Measurements from ENCODE around the gene SSB.
"Not testable (repeated sequence)": the region's sequence is repeated elsewhere in the genome, so short reads cannot be mapped to it uniquely, and the experiment has no call there.

SSB gene

DNA sequence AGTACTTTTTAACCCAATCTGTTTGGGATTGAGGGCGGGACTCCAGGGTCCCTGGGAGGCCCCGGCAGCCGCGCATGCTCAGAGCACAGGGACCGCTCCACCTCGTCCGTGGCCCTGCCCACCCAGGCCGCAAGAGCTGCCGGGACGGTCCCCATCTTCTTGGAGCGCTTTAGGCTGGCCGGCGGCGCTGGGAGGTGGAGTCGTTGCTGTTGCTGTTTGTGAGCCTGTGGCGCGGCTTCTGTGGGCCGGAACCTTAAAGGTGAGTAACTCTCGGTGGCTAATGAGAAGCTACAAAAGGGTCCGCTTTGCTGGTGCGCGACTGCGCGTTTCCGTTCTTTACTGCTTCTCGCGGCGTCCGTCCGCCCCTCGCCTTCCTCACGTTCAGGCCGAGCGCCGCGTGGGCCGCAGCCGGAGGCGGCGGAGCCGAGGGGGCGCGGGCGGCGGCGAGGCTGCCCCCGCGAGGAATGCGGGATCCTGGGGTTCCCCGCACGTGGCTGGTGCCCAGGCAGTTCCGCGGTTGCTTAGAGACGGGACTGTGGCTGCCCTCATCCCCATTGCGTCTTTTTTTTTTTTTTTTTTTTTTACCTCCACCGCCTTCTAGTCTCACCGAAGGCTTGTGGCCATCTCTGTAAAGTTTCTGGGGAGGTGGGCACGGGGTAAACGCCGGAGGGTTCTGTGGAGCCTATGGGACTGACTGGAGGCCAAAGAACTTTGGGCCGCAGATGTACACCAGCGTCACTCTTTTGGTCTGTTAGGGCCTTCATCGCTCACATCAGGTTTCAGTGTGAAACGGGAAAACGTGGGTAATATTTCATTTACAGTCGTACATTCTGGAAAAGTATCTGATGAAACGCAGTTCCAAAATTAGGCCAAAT lies at the start of gene SSB:
Gene SSB (plus strand): TSS at position 154 of the 875 bp plus-strand sequence. CDS start 2,090 bp downstream, outside the sequence.
- DNase-seq = peak; percentile 92 to 93

DNA sequence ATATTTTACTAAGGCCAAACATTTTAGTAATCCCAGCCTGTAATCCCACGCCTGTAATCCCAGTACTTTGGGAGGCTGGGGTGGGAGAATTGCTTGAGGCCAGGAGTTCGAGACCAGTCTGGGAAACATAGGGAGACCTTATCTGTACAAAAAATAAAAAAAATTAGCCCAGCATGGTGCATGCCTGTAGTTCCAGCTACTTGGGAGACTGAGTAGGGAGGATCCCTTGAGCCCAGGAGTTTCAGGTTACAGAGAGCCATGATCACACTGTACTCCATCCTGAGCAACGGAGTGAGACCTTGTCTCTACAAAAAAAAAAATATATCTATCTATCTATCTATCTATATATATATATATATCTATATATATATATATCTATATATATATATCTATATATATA lies 45.9 kb upstream of the SSB start:
- no peak for DNase-seq

DNA sequence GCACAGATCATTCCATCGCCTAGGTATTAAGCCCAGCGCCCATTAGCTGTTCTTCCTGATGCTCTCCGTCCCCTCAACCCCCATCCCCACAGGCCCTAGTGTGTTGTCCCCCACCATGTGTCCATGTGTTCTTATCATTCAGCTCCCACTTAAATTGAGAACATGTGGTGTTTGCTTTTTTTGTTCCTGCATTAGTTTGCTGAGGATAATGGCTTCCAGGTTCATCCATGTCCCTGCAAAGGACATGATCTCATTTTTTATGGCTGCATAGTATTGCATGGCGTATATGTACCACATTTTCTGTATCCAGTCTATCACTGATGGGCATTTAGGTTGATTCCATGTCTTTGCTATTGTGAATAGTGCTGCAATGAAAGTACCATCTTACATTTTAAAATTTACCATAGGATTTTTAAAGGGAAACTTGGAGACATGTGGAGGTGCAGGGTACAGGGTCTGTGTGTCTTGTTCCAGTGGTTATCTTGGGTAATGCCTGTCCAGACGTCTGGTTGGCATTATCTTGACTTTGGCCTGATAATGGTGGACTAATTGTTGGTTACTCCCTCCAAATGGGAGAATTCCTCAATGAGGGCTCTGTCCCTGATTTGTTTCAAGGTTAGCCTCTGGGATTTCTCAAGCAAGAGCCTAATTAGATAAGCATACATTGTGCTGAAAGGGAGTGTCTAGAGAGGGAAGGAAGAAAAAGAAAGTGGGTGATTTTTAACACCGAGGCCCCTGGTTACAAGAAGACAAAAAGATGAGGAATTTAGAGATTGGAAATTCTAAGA lies 43.4 kb upstream of the SSB start:
- no peak for DNase-seq

DNA sequence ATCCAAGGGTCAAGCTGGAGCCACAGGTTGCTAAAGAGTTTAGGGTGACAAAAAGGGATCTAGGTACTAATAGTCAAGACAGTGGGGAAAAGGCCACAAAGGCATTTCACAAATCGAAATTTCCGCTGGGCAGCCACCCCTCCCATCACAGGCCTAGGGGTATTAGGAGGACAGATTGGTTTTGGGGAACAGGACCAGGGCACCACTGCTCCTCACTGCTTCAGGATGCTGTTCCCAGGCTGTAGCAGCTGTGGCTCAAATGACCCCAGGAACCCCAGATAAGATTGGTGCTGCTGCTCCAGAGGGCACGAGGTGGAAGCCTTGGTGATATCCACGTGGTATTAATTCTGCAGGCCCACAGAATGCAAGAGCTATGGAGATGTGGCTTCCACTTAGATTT lies 42.3 kb upstream of the SSB start:
- no peak for DNase-seq

DNA sequence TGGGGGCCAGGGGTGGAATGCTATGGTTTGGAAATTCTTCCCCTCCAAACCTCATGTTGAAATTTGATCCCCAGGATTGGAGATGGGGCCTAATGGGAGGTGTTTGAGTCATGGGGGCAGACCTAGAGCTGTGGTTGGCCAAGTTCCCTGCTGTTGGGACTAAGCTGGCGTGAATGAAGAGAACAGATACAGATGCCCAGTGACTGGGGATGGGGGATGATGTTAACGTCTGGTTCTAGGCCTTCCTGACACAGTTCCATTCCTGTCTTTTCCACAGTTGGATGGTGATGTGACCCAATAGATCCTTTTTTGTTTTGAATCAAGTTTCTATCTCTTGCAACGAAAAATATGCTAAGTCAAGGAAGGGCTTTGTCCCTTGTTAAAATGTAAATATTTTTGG lies 41.3 kb upstream of the SSB start:
- DNase-seq = no peak

DNA sequence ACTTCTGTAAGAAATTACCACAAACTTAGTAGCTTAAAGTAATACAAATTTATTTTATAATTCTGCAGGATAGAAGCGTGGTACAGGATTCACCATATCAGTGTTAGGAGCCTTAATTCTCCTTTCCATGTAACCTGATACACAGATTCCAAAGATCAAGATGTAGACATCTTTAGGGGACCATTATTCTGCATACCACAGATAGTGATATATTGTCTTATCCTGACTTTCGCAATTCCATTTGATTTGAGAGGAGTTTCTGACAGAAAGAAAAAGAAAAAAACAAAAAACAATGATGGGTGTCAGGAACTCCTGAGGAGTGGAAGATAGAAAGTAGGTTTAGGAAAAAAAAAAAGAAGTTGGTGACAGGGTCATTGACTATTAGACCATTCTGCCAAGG lies 40.9 kb upstream of the SSB start:
- no peak for DNase-seq

DNA sequence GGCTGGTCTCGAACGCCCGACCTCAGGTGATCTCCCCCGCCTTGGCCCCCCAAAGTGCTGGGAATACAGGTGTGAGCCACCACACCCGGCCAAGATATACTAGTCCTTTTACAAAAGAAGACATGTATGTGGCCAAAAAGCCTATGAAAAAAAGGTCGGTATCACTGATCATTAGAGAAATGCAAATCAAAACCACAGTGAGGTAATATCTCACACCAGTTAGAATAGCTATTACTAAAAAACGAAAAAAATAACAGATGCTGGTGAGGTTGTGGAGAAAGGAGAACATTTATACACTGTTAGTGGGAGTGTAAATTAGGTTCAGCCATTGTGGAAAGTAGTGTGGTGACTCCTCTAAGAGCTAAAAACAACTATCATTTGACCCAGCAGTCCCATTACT lies 38.7 kb upstream of the SSB start:
- no peak for DNase-seq

DNA sequence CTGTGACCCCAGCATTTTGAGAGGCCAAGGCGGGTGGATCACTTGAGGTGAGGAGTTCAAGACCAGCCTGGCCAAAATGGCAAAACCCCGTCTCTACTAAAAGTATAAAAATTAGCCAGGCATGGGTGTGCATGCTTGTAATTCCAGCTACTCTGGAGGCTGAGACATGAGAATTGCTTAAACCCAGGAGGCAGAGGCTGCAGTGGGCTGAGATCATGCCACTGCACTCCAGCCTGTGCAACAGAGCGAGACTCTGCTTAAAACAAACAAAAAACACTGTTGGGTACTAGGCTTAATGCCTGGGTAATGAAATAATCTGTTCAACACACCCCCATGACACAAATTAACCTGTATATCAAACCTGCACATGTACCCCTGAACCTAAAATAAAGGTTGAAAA lies 37.9 kb upstream of the SSB start:
- DNase-seq = not testable (repeated sequence)

DNA sequence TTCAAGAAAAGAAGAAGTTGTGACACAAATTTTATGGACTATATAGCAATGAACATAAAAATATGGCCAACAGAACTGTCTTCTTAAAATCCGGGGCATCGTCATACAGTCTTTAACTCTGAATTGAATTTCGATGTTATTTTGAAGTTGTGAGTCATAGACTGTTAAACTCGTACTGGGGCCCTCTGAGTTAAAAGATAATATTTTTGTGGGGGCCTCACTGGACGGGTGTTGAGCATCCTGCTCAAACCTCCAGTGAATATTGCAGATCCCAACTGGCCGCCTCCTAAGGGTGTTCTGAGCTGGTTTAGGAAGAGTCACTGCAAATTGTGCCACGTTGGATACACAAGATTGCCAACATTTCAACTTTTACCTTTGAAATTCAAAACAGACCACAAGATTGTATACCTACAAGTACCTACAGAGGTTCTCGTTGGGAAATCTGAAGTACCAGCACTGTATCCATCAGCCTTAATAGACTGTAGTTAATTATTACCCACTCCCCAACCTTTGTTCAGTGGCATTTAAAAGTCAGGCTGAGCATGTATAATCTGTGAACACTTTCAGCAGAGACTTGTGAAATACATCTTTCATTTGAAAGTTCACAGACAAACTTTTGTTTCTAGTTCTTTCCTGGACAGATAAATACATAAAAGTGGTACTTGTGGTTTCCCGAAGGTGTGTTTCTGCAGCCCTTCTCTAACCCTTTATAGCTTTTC lies 37.3 kb upstream of the SSB start:
- no peak for DNase-seq

DNA sequence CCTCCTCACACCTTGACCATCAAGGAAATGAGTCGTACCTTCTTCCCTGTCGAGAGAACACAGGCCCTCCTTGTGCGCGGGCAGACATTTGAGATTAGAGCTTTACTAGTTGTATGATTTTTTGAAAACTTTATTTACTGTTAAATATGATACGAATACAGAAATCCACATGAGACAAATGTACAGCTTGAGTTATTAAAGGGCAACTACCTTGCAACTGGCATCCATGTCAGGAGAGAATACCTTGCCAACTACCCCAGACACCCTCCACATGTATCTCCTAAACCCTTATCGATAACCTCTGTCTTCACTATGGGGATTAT lies 36.7 kb upstream of the SSB start:
- DNase-seq = no peak

DNA sequence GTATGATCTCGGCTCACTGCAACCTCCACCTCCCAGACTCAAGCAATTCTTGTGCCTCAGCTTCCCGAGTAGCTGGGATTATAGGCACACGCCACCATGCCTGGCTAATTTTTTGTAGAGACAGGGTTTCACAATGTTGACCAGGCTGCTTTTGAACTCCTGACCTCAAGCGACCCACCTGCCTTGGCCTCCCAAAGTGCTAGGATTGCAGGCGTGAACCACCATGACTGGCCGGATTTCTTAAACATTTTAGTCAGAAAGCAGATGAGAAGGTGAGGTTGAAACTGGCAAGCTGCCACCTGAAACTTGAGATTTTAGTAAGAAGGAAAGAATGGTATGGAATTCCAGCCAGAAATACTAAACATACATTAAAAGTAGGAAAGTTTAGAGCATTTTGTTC lies 33.1 kb upstream of the SSB start:
- DNase-seq = no peak

DNA sequence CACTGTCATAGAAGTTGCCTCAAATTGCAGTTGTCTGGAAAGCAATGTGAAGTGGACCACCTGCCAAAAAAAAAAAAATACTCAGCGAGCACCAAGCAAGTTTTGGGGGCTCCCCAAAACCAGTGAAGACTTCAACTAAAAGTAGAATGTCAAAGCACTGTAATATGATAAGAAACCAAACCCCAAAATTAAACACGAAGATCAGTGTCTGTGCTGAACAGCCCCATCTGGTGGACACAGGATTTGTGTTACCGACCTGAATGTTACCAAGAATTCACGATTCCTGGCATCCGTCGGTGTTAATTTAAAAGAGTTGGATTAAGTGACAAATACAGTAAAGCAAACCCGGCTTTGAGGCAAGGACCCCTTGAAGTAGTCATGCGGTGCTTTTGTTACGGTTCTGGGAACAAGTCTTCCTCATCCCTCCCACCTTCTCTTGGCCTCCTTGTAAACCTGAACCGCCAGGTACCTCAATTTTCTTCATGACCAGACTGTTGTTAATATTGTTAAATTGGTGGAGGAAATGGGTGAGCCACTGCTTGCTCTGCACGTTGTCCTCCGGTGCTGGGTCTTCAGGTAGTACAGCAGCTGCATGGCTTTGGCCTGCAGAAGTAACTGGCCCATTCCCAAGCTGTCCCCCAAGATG lies 31.3 kb upstream of the SSB start:
- peak; percentile 48 to 51 for DNase-seq

DNA sequence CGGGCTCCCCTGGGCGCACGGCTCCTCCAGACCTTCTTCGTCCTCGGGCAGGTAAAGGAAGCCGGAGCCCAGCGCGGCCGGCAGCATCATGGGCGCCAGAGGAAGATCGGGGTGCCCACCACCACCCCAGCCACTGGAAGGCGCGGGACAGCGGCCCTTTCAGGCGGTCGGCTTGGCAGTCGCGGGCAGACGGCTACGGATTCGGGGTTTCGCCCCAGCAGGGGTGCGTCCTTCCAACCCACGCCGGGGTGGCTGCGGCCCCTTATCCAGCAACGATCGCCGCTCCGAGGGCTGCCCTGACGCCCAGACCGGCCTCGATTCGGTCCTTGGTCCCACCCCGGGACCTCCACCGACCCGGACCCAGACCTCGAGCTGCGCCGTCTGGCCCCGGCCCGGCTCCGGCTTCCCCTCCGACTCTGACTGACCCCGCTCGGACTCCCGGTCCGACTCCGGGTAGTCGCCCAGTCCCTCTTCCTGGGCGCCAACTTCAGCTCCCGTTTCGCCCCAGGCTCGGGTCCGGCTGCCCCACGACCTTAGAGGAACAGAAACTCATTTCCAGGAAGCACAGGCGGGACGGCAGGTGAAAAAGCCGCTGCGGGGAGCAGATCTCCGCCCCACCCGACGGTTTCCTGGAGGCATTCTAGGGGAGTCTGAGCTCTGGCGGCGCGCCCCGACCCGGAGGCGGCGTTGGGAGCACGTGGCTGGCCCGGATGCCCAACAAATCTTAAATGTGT lies 30.2 kb upstream of the SSB start:
- peak; percentile 22 to 28 for DNase-seq

DNA sequence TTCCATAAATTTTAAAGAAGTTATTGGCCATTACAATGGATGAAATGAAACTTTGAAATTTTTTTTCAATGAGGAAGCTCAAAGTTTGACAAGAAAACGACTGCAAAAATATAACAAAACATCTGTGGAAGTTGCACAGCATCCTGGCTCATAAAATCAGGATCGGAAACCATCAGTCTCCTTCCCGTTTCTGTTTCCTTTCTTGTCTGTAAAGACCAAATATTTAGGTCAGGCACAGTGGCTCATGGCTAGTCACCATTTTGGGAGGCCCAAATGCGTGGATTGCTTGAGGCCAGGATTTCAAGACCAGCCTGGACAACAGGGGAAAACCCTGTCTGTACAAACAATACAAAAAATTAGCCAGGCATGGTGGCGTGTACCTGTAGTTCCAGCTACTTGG lies 27.6 kb upstream of the SSB start:
- no peak for DNase-seq

DNA sequence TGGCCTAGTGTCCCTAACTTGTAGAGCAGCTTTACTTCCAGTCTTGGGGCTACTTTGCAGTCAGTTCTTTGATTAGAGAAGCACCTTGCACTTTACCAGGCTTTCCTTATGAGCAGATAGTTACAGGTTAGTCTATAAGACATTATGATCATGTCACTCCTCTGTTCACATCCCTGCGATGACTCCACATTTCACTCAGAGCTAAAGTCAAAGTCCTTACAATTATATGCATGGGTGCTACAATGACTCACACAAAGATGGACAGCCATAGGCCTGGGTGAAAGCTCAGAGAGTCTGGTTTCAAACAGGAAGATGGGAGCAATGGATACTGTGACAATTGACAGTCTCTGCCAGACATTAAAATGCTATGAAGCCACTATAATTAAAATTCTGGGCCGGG lies 27.1 kb upstream of the SSB start:
- no peak for DNase-seq

DNA sequence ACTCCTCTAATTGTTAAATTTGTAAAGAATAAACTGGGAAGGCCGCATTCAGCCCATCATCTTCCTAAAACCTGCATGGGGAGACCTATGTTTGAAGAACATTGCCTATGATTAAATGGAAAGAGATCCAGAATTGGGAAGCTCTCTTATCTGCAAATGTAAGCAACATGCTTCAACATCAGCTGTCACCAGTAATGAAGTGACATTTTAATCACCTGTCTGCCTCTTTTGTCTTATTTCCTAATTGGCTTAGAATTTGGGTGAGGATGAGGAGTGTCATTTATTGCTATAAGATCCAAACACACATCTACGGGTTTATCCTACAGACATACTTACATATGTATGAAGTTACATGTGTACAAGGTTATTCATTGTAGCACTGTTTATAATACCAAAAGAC lies 26.0 kb upstream of the SSB start:
- DNase-seq = no peak

DNA sequence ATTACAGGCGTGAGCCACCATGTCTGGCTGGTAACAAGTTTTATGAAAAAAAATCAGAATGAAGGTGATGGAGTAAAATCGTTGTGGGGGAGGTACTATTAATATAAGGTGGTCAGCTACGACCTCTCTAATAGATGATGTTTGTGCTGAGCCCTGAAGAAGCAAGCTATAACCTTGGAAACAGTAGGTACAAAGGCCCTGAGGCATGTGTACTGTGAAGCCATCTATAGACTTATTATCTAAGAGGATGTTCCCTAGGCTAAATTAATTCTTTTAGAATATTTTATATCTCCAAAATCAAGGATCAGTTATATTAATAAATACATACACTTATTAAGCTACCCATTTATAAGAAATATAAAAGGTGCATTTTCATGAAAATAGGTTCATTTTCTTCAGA lies 23.3 kb upstream of the SSB start:
- no peak for DNase-seq

DNA sequence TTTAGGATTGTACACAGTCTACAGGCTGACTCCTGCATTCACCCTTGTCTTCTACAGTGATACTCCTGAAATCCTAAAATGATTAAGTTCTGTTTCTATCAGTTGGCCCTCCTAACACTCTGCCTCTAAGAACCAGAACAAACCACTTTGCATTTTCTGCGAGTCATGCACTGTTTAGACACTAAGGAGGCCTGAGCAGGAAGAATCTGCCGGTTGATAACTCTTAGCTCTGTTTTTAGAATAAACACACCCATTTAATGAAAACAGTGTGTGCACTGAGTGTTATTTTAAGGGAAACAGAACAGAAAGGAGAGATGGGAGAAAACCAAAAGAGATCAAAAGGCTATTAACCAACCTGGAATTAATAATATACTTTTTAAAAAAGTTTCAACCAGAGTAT lies 22.9 kb upstream of the SSB start:
- no peak for DNase-seq

DNA sequence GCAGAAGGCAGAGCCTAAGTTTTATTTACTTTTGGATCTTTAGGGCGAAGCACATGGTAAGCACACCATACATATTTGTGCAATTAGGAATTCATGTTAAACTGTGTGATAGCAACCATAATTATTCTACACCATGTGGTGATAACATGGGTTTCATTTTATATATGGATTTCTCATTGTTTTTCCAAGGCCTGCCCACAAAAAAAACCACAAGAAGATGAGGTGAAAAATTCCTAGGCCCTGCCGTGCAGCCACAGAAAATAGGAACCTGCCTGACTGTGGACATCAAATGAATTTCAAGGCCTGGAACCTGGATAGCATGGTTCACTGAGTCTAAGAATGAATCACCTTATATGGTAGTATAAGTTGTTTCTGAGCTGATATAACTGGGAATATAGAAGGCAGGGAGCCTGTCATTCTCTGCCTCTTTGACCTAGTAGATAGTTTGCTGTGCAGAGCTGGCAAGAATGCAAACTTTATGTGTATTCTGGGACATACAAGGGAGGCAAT lies 22.4 kb upstream of the SSB start:
- no peak for DNase-seq

DNA sequence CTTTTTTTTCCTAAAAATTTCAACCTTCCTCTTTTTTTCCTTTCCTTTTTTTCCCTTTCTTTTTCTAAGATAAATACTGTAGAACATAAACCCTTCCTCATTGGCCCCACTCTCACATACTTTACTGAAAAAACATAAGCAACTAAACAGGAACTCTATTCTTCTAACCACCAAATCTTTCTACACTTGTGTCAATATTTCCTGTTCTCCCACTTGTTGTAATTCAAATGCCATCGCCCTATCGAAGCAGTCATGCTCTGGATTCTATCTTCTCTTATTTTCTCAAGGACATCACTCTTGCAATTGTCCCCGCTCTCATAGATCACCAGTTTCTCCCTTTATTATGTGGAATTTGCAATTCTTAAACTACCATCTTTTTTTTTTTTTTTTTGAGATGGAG lies 20.2 kb upstream of the SSB start:
- DNase-seq = no peak

DNA sequence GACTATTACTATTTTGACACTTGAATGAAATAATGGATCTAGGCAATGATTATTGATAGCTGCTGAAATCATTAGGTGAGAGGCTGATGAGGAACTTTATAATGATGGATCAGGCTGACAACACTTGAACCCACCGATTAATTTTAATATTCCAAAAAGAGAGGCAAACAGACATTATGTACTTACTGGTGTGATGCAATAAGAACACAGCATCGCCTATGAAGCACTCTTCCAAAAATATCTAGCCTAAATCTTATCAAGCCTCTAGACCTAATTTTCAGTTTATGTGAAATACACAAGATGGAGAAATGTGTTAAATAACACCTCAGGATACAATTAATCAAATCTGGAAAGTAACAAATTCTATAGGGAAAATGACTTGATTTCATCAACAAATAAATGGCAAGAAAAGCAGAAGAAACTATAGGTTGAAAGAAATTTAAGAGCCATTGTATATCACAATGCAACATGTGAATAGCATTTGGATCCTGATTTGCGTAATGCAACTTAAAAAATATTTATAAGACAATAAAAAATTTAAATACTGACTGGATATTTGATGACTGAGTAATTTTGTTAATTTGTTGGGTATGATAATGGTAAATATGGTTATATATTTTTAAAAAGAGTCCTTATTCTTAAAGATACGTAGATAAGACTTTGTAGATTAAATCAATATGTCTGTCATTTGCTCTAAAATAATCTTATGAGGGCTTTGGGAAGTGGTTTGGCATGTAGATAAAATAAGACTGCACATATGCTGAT lies 17.2 kb upstream of the SSB start:
- no peak for DNase-seq

DNA sequence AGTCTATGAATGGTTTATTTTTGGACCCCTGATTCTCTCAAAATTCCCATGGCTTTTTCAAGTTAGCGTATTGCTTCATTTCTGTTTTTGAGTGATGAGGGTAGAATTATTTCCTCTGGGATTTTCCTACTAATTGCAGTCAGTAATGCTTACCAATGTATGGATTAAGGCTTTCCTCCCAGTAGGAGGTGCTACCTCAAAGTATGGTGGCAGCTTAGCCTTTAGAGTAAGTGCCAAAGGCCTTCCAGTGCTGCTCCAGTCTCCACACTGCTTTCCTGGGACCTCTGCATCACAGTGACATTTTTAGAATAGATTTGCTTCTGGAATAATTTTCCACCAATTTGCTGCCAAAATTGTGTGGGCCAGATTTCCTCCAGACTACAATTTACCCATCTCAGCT lies 16.2 kb upstream of the SSB start:
- no peak for DNase-seq
